Left ventricle myocardium inferior (tissue), 1 donor: ENCODE measurements around the gene ADAMTS4. TPM values are rescaled to one million over a fixed set of nuclear protein-coding genes. Genes with fewer than 3 reads are reported as not detected.
A peak's percentile ranks its signal among the peaks of the same experiment; 100 is the strongest.

Source experiments
- DNase-seq: peaks from one replicate; pipeline ENCODE4 v3.0.0-alpha.2; 2020
- H3K27ac ChIP-seq: fragments of 200-600 bp; replicated peaks from 2 replicates; pipeline ENCODE4 v1.8.0; 2021
- H3K27me3 ChIP-seq: fragments of 200-600 bp; 2 replicates; pipeline ENCODE4 v1.8.0; 2021; ENCODE audit warnings: low read depth
- H3K36me3 ChIP-seq: fragments of 200-600 bp; 2 replicates; pipeline ENCODE4 v1.8.0; 2021
- H3K4me1 ChIP-seq: fragments of 200-600 bp; 2 replicates; pipeline ENCODE4 v1.8.0; 2021
- H3K4me3 ChIP-seq: fragments of 200-600 bp; 2 replicates; pipeline ENCODE4 v1.8.0; 2021; ENCODE audit warnings: mild to moderate bottlenecking, moderate library complexity
- H3K9me3 ChIP-seq: fragments of 200-600 bp; replicated peaks from 2 replicates; pipeline ENCODE4 v1.8.0; 2021
- CTCF ChIP-seq: fragments of 200-600 bp; IDR thresholded peaks from 2 replicates; pipeline ENCODE4 v1.8.0; 2021; ENCODE audit warnings: antibody characterized with exemption, mild to moderate bottlenecking, borderline replicate concordance
- intact Hi-C: fragments of 100-400 bp; cut with micrococcal nuclease; formaldehyde crosslinking; loops from one replicate; pipeline ENCODE4 v1.11.0; 2022
- total RNA-seq: library from RNA; stranded (reverse); fragmentation: NEBNext Ultra II Directional; extraction: Animal tissue kit (Norgen Biotek cat#: 25700); gene quantifications from one replicate; pipeline ENCODE4 v1.2.1, GENCODE V29; 2021
- donor health status: DM: no; HTN: yes; CAD: no; lungs with severe emphysema.

Gene ADAMTS4
- total RNA-seq, 1 donor from 2014 or later, result 14.1 TPM

GRCh38 chr1:161177936-161178244 lies 21.0 kb downstream of the ADAMTS4 start:
- TF ChIP-seq CTCF, result no peak
- no peak for DNase-seq
- H3K4me3 ChIP-seq, result peak overlapping the region; percentile 85
- H3K9me3 ChIP-seq, result no peaks in the 10 kb centered on the region
- peaks cover 28% of the 10 kb centered on the region for H3K36me3 ChIP-seq
- H3K4me1 ChIP-seq, result peaks cover 44% of the 10 kb centered on the region
- peak overlapping the region; percentile 91 for H3K27ac ChIP-seq
- H3K27me3 ChIP-seq, result no peaks in the 10 kb centered on the region
- intact Hi-C loops, result no loop called here

- H3K36me3 ChIP-seq, result peaks cover 34% of the 10 kb centered on the region
- intact Hi-C loops, result no loop called here
- H3K27ac ChIP-seq, result peak within 1 kb of the TSS; percentile 91
- H3K27me3 ChIP-seq, result no peaks in the 10 kb centered on the region
- H3K9me3 ChIP-seq, result no peaks in the 10 kb centered on the region
- peak within 1 kb of the TSS; percentile 85 for H3K4me3 ChIP-seq
- TF ChIP-seq CTCF, result peak; percentile 28
- DNase-seq, result peak; percentile 92
- peaks cover 47% of the 10 kb centered on the region for H3K4me1 ChIP-seq
Observed at GRCh38 chr1:161177112-161177935, 21.5 kb downstream of the ADAMTS4 start, which contains the start of gene B4GALT3. B4GALT3 (minus strand) TSS chr1:161177507; CDS start chr1:161176060, 1,447 bp downstream.

DNA sequence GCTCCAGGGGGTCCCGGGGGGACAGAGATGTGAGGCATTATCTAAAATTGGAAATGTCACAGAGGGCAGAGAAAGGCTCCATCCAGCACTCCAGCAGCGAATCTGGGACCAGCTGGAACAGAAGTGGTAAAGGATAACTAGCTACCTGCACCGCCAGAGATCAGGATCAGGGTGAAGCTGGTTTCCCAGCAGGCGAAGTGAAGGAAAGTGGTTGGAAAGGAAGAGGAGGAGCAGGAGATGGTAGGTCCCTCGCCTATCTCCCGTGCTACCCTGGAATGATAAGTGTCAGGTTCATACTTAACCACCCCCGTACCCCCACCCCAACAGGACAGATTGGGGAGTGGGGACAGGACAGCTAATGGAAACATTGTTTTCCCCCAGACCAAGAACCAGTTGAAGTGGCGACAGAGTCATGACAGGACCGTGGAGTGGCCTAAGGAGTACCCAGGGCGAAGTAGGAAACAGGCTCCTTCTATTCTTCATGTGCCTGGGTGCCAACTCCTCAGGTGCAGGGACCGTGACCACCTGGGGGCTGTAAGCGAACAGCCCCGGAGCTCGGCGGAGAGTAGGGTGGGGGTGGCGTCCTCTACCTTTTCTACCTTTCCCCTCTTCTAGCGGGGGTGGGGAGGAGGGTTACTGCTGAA lies 22.3 kb downstream of the ADAMTS4 start:
- no peak for TF ChIP-seq CTCF
- peaks cover 47% of the 10 kb centered on the region for H3K4me1 ChIP-seq
- H3K4me3 ChIP-seq, result peak overlapping the region; percentile 85
- DNase-seq, result no peak
- intact Hi-C loops, result no loop called here
- no peaks in the 10 kb centered on the region for H3K27me3 ChIP-seq
- no peaks in the 10 kb centered on the region for H3K9me3 ChIP-seq
- H3K36me3 ChIP-seq, result peaks cover 41% of the 10 kb centered on the region
- H3K27ac ChIP-seq, result peak overlapping the region; percentile 91

- intact Hi-C loops, result no loop called here
- no peak for TF ChIP-seq CTCF
- H3K36me3 ChIP-seq, result peaks cover 48% of the 10 kb centered on the region
- peak overlapping the region; percentile 91 for H3K27ac ChIP-seq
- DNase-seq, result no peak
- H3K9me3 ChIP-seq, result no peaks in the 10 kb centered on the region
- H3K4me3 ChIP-seq, result peak overlapping the region; percentile 85
- no peaks in the 10 kb centered on the region for H3K27me3 ChIP-seq
- peaks cover 47% of the 10 kb centered on the region for H3K4me1 ChIP-seq
Observed at GRCh38 chr1:161175771-161176453, 22.9 kb downstream of the ADAMTS4 start.

- Histone ChIP-seq H3K36me3 (peaks cover 58% of the 10 kb centered on the region), H3K4me1 (peaks cover 47% of the 10 kb centered on the region), H3K27ac (no peak overlapping the region), H3K27me3 (no peaks in the 10 kb centered on the region), H3K4me3 (no peak overlapping the region), H3K9me3 (no peaks in the 10 kb centered on the region)
- DNase-seq, result no peak
- no peak for TF ChIP-seq CTCF
- intact Hi-C loops, result no loop called here
Observed at GRCh38 chr1:161174911-161175310, 23.9 kb downstream of the ADAMTS4 start.
